GM21717 (cell line): ENCODE measurements around the gene DOCK9.
"Not testable (repeated sequence)": the region's sequence is repeated elsewhere in the genome, so short reads cannot be mapped to it uniquely, and the experiment has no call there.

Experiments used
- ATAC-seq: cut with Tn5 transposase; IDR thresholded peaks from one replicate; pipeline ENCODE4 v1.9.1; 2021; ENCODE audit warnings: mild to moderate bottlenecking, moderate library complexity; ENCODE audit not compliant: unreplicated experiment

DOCK9 gene

GRCh38 chr13:98781045-98781444, 196.8 kb downstream of the DOCK9 start:
- ATAC-seq, result no peak

GRCh38 chr13:98780451-98780850, 197.4 kb downstream of the DOCK9 start:
- no peak for ATAC-seq

DNA sequence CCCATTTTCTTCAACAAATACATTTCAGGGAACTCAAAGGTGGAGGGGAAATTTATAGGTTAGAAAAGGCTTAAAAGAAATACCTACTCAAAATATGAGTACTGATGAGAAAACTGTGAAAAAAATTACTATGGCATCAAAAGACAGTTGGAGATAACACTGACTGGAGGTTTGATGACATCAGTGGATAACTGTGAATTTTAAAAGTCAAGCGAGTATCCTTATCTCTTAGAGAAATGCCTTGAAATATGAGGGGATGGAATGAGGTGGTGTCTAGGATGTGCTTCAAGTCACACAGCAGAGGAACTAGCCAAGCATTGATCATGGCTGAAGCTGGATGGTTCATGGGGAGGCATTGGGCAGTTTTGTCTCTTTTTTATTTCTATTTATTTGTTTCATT, 198.2 kb downstream of the DOCK9 start:
- no peak for ATAC-seq

DNA sequence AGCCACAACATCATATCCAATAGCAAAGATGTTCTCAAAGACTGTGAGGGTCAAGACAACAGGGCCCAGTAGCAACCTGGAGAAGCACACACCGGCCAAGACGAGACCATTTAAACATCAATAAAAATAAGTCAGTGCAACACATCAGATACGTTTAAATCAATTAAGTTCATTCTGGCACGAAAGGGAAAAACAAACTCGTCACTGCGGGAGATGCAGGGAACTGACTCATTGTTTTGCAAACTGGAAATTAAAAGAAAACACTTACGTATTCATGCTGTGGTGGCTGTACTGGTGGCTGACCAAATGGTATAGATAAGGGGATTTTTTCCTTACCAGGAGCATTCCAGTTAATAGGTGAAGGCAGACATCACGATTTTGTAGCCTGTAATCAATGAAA, 199.1 kb downstream of the DOCK9 start:
- ATAC-seq, result no peak

DNA sequence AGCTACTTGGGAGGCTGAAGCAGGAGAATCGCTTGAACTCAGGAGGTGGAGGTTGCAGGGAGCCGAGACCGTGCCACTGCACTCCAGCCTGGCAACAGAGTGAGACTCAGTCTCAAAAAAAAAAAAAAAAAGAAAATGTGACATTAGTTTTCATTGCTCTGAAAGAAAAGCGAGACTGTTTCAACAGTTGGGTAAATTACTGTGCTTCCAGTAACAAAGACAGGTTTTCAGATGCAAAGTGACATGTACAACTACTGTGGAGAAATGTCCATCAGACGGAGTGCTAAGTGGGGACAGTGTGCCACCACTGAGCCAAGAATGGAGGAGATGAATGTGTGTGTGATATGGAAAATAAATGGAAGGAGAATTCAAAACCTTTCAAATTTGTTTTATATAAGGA, 201.2 kb downstream of the DOCK9 start:
- no peak for ATAC-seq

GRCh38 chr13:98775844-98776598, 201.8 kb downstream of the DOCK9 start:
- no peak for ATAC-seq

GRCh38 chr13:98775386-98775785, 202.5 kb downstream of the DOCK9 start:
- ATAC-seq, result no peak

- no peak for ATAC-seq
Observed at GRCh38 chr13:98774776-98775175, 203.1 kb downstream of the DOCK9 start.

DNA sequence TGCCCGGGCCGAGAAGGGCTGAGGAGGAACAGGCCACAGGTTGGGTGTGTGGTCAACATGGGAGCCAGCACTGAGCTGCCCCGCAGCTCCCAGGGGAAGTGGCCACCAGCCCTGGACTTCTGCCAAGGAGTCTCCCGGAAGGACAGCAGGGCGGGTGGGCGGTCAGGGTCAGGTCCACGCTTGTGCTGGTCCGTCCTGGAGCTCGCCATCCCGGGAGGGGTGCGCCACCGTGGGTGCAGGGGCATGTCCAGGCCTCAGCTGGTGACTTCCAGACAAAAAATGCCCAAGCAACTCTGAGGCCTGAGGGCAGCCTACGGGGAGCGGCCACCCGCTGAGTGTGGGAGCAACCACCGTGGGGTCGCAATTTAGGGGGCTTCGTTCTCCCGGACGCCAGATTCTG, 203.9 kb downstream of the DOCK9 start:
- ATAC-seq, result no peak

- ATAC-seq, result no peak
Observed at GRCh38 chr13:98772794-98773452, 204.9 kb downstream of the DOCK9 start.

DNA sequence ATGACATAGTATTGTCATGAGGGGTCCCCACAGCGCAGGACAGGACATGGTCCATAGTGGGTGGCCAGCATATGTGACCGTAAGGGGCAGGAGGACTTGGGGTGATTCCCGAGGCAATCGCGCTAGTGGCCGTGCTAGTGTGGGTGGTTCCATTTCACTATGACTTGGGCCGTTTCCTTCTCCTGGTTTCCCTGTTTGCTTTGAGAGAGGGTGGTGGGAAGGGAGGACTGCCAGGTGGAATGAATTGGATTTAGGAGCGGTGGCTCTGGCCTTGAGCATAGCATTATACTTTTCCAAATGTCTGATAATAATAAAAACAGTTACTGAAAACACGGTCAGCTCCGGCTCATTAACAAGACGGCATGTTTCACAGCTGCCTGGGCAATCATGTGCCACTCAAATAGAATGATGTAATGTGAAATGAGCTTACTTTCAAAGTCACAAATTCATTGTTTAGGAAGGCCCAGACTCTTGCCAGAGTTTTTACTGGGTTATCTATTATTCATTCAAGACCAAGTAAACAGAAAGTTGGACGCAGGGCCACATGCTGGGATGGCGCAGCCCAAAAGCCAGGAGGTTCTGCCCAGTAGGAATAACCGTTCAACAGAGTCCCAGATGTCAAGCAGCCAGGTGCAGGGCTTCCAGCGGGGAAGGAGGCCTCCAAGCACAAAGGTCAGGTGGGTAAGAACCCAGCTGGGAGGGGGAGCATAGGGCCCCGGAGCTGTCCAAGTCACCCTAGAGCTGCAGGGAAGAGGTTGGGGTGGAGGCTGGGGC, 205.8 kb downstream of the DOCK9 start:
- no peak for ATAC-seq

- ATAC-seq, result no peak
Observed at GRCh38 chr13:98769736-98770135, 208.1 kb downstream of the DOCK9 start.

GRCh38 chr13:98768522-98768921, 209.3 kb downstream of the DOCK9 start:
- ATAC-seq, result no peak

DNA sequence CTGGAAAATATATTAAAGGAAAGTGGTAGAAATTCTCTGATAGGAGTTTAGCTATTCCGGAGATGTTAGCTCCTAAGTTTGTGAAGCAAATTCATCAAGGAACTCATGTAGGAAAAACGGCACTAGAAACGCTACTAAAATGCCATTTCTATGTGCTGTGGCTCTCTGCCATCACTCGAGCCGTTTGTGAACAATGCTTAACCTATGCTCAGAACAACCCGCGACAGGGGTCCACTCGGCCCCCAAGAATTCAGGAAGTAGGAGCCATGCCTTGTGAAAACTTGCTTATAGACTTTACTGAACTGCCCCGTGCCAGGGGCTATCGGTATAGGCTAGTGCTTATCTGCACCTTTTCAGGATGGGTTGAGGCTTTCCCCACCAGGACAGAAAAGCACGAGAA, 211.2 kb downstream of the DOCK9 start:
- ATAC-seq, result no peak

GRCh38 chr13:98765996-98766519, 211.8 kb downstream of the DOCK9 start:
- no peak for ATAC-seq

DNA sequence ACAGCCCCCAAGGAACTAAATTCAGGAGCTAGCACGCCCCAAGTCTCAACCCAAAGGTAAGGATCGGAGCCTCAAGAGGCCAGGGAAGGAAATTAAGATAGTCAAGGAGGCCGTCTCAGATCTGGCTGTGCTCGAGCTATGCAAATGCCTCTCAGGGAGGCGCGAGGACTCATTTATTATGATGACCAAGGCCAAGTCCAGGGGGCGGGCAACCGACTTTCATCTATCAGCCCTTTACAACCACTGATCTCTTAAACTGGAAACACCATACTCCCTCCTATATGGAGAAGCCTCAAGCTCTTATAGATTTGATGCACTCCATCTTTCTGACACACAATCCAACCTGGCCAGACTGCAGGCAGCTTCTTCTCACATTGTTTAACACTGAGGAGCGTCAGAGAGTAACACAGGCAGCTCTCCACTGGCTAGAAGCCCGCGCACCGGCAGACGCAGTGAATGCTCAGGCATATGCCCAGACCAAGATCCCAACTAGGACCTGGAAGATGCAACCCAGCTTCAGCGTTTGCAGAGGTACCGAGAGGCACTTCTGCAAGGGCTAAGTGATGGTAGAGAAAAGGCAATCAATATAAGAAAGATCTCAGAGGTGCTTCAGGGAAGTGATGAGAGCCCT, 215.8 kb downstream of the DOCK9 start:
- no peak for ATAC-seq

DNA sequence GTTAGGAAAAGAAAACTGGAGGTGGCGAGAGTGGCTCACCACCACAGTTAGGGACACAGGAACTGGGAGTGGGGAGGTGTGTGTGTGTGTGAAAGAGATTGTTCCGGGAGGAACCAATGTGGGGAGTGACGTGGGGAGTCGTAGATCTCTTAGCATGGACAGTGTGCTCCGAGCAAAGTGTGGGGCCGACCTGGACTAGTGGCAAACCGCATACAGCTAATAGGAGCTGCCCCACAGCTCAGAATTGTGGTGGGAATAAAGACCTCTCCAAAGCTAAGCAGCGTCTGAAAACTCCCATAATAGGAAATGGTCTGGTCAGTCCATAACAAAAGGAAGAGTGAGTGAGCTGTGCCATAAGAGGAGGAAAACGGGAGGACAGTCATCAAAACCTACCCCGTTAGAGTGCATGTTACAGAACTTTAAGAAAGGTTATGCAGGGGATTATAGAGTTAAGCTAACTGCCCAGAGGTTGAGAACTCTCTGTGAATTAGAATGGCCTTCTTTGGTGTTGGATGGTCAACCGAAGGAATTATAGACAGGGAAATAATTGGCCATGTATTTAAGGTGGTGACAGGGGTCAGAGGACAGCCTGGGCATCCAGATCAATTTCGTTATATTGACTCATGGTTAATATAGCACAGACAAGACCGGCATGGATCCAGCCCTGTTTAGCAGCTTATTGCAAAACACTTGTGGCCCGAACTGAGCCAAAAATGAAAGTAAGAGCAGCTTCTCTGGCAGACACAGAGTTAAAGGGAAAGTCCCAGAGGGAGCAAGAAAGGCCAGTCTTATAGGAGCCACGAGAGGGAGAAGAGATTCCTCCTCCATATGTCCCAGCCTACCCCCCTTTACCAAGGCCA, 216.5 kb downstream of the DOCK9 start:
- peak; percentile 89 for ATAC-seq

GRCh38 chr13:98755729-98756128, 222.1 kb downstream of the DOCK9 start:
- ATAC-seq, result no peak

DNA sequence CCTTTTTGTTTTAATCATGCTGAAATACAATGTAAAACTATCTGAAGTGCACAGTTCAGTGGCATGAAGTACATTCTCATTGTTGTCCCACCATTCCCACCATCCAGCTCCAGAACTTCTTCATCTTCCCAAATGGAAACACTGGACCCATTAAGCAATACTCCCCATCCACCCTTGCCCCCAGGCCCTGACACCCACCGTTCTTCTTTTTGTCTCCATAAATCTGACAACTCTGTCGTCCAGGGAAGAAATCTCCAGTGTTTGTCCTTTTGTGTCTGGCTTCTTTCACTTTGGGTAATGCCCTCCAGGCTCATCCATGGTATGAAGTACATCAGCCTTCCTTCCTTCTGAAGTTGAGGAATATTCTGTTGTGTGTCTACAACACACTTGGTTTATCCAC, 222.7 kb downstream of the DOCK9 start:
- ATAC-seq, result no peak

DNA sequence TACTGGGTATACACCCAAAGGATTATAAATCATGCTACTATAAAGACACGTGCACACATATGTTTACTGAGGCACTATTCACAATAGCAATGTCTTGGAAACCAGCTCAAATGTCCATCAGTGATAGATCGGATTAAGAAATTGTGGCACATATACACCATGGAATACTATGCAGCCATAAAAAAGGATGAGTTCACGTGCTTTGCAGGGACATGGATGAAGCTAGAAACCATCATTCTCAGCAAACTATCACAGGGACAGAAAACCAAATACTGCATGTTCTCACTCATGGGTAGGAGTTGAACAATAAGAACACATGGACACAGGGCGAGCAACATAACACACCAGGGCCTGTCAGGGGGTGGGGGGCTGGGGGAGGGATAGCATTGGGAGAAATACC, 223.4 kb downstream of the DOCK9 start:
- ATAC-seq, result not testable (repeated sequence)
